Liver (tissue), 3 donors: Measurements from ENCODE around the gene RSL1D1.

Experiments
- CTCF ChIP-seq: fragments of 150-350 bp; IDR thresholded peaks from 2 replicates; pipeline ENCODE4 v1.5.1; 2017; ENCODE audit warnings: improper control_type of control experiment, low read depth, low read length; ENCODE audit not compliant: missing input control
- GABPA ChIP-seq, 2 donors: IDR thresholded peaks in 1 of 2; conservative IDR thresholded peaks in 1 of 2; 2 replicates each; pipeline ENCODE4 v1.6.1; 2016; ENCODE audit warnings: antibody characterized with exemption in 2 of 2, mild to moderate bottlenecking in 1 of 2, moderate library complexity in 1 of 2
- REST ChIP-seq: IDR thresholded peaks from 2 replicates; pipeline ENCODE4 v1.6.1; 2016; ENCODE audit warnings: antibody characterized with exemption, mild to moderate bottlenecking
- donor health status: healthy.
- donor health status: healthy.

GRCh38 chr16:11797957-11798299 is 53.4 kb downstream of the RSL1D1 start:
- no peak for TF ChIP-seq CTCF
- TF ChIP-seq REST, result no peak
- no peak for TF ChIP-seq GABPA (IDR thresholded peaks at IDR 0.05 in 1 of 2, conservative IDR thresholded peaks at IDR 0.05 in 1 of 2)
